Chondrocyte (in vitro differentiated cells): ENCODE measurements around the gene CFL2. TPM values are rescaled to one million over a fixed set of nuclear protein-coding genes. Genes with fewer than 3 reads are reported as not detected.
"Not testable (repeated sequence)": the region's sequence is repeated elsewhere in the genome, so short reads cannot be mapped to it uniquely, and the experiment has no call there.

Experiments used
- DNase-seq: peaks from one replicate; pipeline ENCODE4 v3.0.0; 2021; ENCODE audit warnings: mixed read lengths, low spot score
- H3K27ac Mint-ChIP-seq: one replicate; pipeline ENCODE4 v1.8.0; 2021; ENCODE audit warnings: mild to moderate bottlenecking, moderate library complexity, mixed read lengths; ENCODE audit not compliant: unreplicated experiment
- H3K27me3 Mint-ChIP-seq: 2 replicates; pipeline ENCODE4 v1.8.0; 2021; ENCODE audit warnings: low read depth, mixed read lengths
- H3K36me3 Mint-ChIP-seq: 2 replicates; pipeline ENCODE4 v1.8.0; 2021; ENCODE audit warnings: low read depth, mixed read lengths
- H3K4me1 Mint-ChIP-seq: 2 replicates; pipeline ENCODE4 v1.8.0; 2021; ENCODE audit warnings: low read depth, mild to moderate bottlenecking, mixed read lengths
- H3K4me3 Mint-ChIP-seq: one replicate; pipeline ENCODE4 v1.8.0; 2021; ENCODE audit warnings: mild to moderate bottlenecking, moderate library complexity, mixed read lengths; ENCODE audit not compliant: unreplicated experiment
- H3K9me3 Mint-ChIP-seq: 2 replicates; pipeline ENCODE4 v1.8.0; 2021; ENCODE audit warnings: low read depth, mixed read lengths
- total RNA-seq: library from RNA; stranded (reverse); gene quantifications from 3 replicates; pipeline ENCODE4 v1.2.1, GENCODE V29; 2021
- TF ChIP-seq, protein P1 (sequence below): fragments of 200-600 bp; sonication (generic); IDR thresholded peaks from 2 replicates; pipeline ENCODE4 v1.5.0; 2021; ENCODE audit warnings: antibody characterized with exemption, mild to moderate bottlenecking, moderate library complexity

Gene CFL2
- total RNA-seq, 1 donor from 2014 or later, result 84.5 TPM

GRCh38 chr14:34749408-34749807 lies 35.0 kb upstream of the CFL2 start:
- Mint-ChIP-seq H3K4me3 (no peak overlapping the region), H3K27me3 (no peaks in the 10 kb centered on the region), H3K9me3 (no peaks in the 10 kb centered on the region), H3K27ac (no peak overlapping the region), H3K36me3 (peaks cover 2% of the 10 kb centered on the region), H3K4me1 (peaks cover 10% of the 10 kb centered on the region)
- no peak for DNase-seq
- TF ChIP-seq, protein P1, sequence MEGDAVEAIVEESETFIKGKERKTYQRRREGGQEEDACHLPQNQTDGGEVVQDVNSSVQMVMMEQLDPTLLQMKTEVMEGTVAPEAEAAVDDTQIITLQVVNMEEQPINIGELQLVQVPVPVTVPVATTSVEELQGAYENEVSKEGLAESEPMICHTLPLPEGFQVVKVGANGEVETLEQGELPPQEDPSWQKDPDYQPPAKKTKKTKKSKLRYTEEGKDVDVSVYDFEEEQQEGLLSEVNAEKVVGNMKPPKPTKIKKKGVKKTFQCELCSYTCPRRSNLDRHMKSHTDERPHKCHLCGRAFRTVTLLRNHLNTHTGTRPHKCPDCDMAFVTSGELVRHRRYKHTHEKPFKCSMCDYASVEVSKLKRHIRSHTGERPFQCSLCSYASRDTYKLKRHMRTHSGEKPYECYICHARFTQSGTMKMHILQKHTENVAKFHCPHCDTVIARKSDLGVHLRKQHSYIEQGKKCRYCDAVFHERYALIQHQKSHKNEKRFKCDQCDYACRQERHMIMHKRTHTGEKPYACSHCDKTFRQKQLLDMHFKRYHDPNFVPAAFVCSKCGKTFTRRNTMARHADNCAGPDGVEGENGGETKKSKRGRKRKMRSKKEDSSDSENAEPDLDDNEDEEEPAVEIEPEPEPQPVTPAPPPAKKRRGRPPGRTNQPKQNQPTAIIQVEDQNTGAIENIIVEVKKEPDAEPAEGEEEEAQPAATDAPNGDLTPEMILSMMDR, result no peak

- DNase-seq, result no peak
- Mint-ChIP-seq H3K27ac (no peak overlapping the region), H3K9me3 (peaks cover 12% of the 10 kb centered on the region), H3K36me3 (no peaks in the 10 kb centered on the region), H3K27me3 (no peaks in the 10 kb centered on the region), H3K4me3 (no peak overlapping the region), H3K4me1 (peaks cover 6% of the 10 kb centered on the region)
- TF ChIP-seq, protein P1, result no peak
Measured at GRCh38 chr14:34742270-34743115, 28.1 kb upstream of the CFL2 start.

- H3K36me3 Mint-ChIP-seq, result no peaks in the 10 kb centered on the region
- DNase-seq, result no peak
- H3K4me1 Mint-ChIP-seq, result peaks cover 6% of the 10 kb centered on the region
- peaks cover 12% of the 10 kb centered on the region for H3K9me3 Mint-ChIP-seq
- H3K27me3 Mint-ChIP-seq, result no peaks in the 10 kb centered on the region
- H3K4me3 Mint-ChIP-seq, result no peak overlapping the region
- H3K27ac Mint-ChIP-seq, result no peak overlapping the region
- TF ChIP-seq, protein P1, result no peak
Measured at GRCh38 chr14:34741840-34742239, 27.4 kb upstream of the CFL2 start.

DNA sequence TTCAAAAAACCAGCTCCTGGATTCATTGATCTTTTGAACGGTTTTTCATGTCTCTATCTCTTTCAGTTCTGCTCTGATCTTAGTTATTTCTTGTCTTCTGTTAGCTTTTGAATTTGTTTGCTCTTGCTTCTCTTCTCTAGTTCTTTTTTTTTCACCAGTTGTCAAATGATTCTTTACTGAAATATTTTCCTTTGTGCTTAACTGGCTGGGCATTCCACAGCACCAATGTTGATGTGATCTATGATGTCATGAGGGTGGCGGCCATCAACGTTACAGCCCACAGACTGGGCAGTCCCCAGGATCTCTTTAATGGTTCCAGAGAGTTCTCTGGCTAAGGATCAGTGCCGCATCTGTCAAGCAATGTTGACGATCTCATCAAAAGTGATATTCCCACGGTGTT lies 25.7 kb upstream of the CFL2 start:
- DNase-seq, H3K27me3 Mint-ChIP-seq, H3K4me3 Mint-ChIP-seq, H3K27ac Mint-ChIP-seq, H3K4me1 Mint-ChIP-seq, H3K36me3 Mint-ChIP-seq: not testable (repeated sequence)
- H3K9me3 Mint-ChIP-seq, result peaks cover 12% of the 10 kb centered on the region

GRCh38 chr14:34737079-34737478 lies 22.7 kb upstream of the CFL2 start:
- H3K36me3 Mint-ChIP-seq, DNase-seq, H3K4me3 Mint-ChIP-seq, H3K27ac Mint-ChIP-seq, H3K27me3 Mint-ChIP-seq: not testable (repeated sequence)
- Mint-ChIP-seq H3K4me1 (peaks cover 16% of the 10 kb centered on the region), H3K9me3 (peaks cover 12% of the 10 kb centered on the region)

- Mint-ChIP-seq H3K9me3 (no peaks in the 10 kb centered on the region), H3K27ac (no peak overlapping the region), H3K36me3 (peaks cover 1% of the 10 kb centered on the region), H3K27me3 (no peaks in the 10 kb centered on the region), H3K4me1 (peaks cover 10% of the 10 kb centered on the region), H3K4me3 (no peak overlapping the region)
- DNase-seq, result no peak
- TF ChIP-seq, protein P1, result no peak
Measured at GRCh38 chr14:34733245-34733644, 18.9 kb upstream of the CFL2 start.
